Epithelial cell of proximal tubule (primary cell): ENCODE results near the gene MBNL1. TPM values are rescaled to one million over a fixed set of nuclear protein-coding genes. Genes with fewer than 3 reads are reported as not detected.
"Not testable (repeated sequence)": the region's sequence is repeated elsewhere in the genome, so short reads cannot be mapped to it uniquely, and the experiment has no call there.

Source experiments
- DNase-seq: peaks from one replicate; pipeline ENCODE4 v3.0.0-alpha.2; 2011; ENCODE audit warnings: low read depth
- H3K4me3 ChIP-seq: 2 replicates; pipeline ENCODE4 v1.5.1; 2011; ENCODE audit warnings: low read depth, mild to moderate bottlenecking, low read length
- CTCF ChIP-seq: conservative IDR thresholded peaks from 2 replicates; pipeline ENCODE4 v1.5.1; 2012; ENCODE audit warnings: low read depth, mild to moderate bottlenecking, low read length
- total RNA-seq: library from RNA; depleted of rRNA; stranded (reverse); fragments of >200 nt; gene quantifications from 2 replicates; pipeline ENCODE4 v1.2.3, GENCODE V29; 2015

MBNL1 gene
- total RNA-seq, 1 donor from 2014 or later, result 75.3 TPM

GRCh38 chr3:152365766-152366593, 97.3 kb downstream of the MBNL1 start:
- H3K4me3 ChIP-seq, result no peak overlapping the region
- TF ChIP-seq CTCF, result no peak
- no peak for DNase-seq

- DNase-seq, H3K4me3 ChIP-seq: not testable (repeated sequence)
Observed at GRCh38 chr3:152367192-152367591, 98.5 kb downstream of the MBNL1 start.

- not testable (repeated sequence) for DNase-seq, H3K4me3 ChIP-seq
Observed at GRCh38 chr3:152372633-152373032, 103.9 kb downstream of the MBNL1 start.

- DNase-seq, result no peak
- no peak overlapping the region for H3K4me3 ChIP-seq
- TF ChIP-seq CTCF, result no peak
Observed at GRCh38 chr3:152373379-152373778, 104.7 kb downstream of the MBNL1 start.

GRCh38 chr3:152374262-152374990, 105.7 kb downstream of the MBNL1 start:
- no peak for DNase-seq
- H3K4me3 ChIP-seq, result no peak overlapping the region
- TF ChIP-seq CTCF, result no peak

- TF ChIP-seq CTCF, result no peak
- H3K4me3 ChIP-seq, result no peak overlapping the region
- no peak for DNase-seq
Observed at GRCh38 chr3:152375546-152375945, 106.8 kb downstream of the MBNL1 start.

- no peak for TF ChIP-seq CTCF
- no peak for DNase-seq
- H3K4me3 ChIP-seq, result no peak overlapping the region
Observed at GRCh38 chr3:152376351-152377183, 107.8 kb downstream of the MBNL1 start.
